ENCODE data around the gene JARID2. TPM values are rescaled to one million over a fixed set of nuclear protein-coding genes. Genes with fewer than 3 reads are reported as not detected.
A peak's percentile ranks its signal among the peaks of the same experiment; 100 is the strongest.

JARID2 gene
- polyA plus RNA-seq, 3 donors: 29.0 to 32.0 (median 29.8) TPM

GRCh38 chr6:15244620-15245360 lies 1.1 kb upstream of the JARID2 start:
- no peak for DNase-seq

DNA sequence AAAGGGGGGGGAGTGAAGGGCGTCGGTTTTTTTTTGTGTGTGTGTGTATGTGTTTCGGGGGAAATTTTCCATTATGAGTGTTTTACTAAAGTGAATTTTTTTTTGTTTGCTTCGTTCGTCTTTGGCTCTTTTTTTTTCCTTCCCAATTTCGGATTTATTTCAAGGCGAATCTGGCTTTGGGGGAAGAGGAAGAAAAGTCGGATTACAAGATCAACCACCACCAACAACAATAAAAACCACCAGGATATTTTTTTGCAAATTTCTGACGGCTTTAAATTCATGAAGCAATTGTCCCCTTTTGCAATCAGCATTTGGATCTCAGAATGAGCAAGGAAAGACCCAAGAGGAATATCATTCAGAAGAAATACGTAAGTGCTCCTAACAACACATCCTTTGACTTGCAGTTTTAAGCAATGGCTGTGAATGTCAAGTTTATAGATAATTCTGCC lies 372 bp downstream of the JARID2 start:
- no peak for DNase-seq

- no peak for DNase-seq
These were observed 1.0 kb downstream of the JARID2 start for GRCh38 chr6:15246666-15247499.

DNA sequence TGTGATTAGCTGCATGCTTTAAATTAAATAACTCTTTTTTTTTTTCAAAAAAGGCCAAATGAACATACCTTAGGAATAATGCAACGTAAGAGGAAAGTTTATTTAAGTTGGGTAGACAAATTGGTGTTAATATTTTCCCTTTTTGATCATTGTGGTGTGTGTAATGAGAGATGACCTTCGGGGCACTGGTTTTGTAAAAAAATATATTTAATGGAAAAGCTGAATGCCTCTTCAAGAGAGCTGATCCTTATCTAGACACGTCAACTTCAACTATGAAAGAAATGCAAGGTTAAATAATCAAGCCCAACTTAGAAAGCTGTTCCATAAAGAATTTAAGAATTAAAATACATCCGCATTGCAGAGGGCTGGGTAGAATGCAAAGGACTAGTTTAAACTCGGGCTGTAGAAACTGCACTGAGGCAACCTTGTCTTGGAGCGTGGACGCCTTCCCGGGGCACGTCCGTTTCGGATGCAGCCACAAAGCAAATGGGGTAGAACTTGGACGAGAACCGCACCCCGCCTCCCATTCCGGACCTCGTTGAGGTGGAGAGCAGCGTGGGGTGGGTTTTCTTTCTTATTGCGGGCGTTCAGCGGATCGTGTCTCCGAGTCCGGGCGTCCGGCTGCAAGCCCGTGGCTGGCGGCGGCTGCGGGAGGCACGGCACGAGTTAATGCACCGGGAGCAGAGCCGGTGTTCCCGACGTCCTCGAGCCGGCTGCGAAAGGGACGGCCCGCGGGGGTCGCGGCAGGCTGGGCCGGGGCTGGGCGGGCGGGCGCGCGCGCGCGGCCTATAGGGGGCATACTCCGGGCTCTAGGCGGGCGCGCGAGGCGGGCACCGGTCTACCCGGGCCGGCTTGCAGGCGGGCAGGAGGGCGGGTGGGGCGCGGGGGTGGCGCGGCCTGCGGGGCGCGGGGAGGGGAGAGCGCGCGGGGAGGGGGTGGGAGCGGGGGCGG lies 1.9 kb downstream of the JARID2 start:
- DNase-seq: no peak

DNA sequence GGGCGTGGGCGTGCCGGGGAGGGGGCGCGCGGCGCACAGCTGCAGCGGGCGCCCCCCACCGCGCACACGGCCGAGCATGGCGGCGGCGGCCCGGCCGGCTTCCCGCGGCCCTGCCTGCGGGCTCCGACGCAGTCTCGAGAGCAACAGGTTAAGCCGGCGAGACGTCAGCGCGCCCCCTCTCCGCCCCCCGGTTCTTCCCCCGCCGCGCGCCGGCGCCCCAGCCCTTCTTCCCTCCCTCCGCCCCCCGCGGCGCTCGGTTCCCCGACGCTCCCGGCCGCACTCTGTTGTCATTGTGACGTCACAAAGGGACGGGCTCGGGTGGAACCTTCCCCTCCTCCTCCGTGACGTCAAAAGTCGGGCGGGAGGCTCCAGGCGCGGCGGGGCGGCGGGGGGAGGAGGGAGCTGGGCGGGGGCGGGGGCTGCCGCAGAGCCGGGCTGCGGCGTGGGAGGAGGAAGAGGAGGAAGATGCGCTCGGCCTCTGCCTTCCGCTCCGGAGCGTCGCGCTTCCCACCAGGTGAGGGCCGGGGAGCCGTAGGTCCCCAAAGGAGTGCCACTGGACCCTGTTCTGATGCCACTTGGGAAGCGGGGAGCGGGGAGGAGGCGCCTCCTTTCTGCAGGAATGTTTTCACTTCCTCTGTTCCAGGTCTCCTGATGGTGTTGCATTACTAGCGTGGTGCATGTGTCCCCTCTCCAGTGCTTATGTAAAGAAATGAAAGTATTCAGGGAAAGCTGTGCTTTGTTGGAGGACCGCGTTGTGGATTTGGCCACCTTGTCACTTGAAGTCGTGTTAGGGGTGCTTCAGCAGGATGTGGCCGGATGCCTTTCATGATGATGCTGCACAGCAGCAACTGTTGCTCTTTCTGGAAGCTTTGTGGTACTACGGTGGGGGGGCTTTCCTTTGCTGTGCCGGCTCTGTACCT lies 2.8 kb downstream of the JARID2 start:
- peak; percentile 97 for DNase-seq

DNA sequence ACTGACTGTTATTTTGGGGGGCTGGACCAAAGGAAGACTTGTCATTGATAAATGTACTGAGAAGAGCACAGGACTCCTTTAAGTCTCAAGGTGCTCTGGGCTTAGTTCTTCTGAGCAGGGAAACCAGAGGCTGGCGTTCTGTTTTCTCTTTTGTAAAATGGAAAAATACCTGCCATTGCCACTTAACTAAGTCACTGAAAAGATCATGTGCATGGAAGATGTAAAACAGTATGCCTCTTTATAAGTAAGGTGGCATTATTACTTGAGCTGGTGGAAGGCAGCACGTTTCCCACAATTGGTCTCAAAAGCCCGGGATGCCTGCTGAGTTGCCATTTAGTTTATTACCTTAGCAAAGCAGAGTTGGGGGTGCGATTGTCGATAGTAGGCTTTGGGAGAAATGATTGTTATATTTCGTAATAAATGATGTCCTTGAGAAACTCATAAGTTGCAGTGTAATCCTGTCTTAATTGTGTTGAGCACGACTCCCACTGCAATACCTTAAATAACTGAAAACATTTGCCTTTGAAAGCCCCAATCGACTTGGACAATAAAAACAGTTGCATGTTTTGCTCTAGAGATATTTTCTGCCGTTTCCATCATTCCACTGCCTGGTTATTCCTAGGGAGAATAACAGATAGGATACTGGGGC lies 3.6 kb downstream of the JARID2 start:
- no peak for DNase-seq

- DNase-seq: no peak
These were observed 4.6 kb downstream of the JARID2 start for GRCh38 chr6:15250187-15251168.

- no peak for DNase-seq
These were observed 6.3 kb downstream of the JARID2 start for GRCh38 chr6:15252195-15252594.

DNA sequence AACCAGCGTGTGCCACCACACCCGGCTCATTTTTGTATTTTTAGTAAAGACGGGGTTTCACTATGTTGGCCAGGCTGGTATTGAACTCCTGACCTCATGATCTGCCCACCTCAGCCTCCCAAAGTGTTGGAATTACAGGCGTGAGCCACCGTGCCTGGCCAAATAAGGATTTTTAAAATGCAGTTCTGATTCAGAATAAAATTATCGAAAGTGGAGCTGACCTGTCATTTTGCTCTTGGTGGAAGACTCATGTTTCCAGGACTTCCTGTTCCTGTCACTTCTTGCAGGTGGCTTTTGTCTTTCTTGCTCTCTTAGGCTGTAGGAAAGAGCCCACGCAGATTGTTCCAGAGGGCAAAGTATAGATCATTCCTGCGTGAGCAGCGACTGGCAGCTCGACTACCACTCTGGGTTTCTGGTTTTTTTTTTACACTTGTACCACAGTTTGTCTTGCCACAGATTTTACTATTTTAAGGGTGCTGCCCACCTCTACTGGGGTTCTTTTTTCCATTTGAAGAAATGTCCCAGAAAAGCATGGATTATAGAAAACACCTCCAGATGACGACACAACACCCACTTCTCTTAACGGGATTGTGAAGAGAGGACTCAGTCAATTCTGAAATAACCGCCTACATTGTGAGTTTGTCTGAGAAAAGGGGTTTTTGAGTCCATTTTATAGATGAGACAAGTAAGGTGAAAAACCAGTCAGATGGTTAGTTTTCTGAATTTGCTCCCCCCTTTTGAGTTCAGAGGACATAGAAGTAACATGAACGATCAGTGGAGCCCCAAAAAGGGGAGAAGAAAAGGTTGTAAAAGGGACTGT lies 7.5 kb downstream of the JARID2 start:
- DNase-seq: no peak

DNA sequence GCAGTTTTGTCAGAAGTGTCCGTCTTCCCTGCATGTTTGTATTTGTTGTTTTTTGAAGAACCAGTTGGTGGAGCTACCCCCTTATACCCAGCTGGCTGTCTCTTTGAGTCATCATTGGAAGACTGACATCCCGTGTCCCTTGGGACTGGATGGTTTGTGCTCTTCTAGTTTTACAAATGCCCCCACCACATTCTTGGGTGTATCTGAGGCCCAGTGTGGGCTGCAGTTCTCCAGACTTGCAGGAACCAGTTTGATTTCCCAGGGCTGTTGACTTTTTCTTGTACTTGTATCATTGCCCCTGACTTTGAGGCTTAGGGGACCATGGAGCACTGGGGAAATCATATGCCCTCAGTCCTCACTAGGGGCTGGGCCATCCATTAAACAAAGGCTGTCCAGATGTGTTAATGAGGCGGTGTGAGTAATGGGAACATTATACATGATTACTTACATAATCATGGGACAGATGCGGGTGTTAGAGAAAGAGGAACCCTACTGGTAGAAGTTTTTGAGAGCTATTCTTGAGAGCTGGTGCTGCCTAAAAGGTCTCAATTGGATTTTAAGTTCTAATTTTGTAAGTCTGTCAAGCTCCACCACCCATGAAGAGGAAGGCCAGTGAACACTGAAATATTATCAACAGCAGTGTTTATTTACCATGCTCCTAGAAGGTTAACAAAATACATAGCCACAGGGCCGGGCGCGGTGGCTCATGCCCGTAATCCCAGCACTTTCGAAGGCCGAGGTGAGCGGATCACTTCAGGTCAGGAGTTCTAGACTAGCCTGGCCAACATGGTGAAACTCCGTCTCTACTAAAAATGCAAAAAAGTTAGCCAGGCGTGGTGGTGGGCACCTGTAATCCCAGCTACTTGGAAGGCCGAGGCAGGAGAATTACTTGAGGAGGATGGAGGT lies 8.5 kb downstream of the JARID2 start:
- DNase-seq: no peak

DNA sequence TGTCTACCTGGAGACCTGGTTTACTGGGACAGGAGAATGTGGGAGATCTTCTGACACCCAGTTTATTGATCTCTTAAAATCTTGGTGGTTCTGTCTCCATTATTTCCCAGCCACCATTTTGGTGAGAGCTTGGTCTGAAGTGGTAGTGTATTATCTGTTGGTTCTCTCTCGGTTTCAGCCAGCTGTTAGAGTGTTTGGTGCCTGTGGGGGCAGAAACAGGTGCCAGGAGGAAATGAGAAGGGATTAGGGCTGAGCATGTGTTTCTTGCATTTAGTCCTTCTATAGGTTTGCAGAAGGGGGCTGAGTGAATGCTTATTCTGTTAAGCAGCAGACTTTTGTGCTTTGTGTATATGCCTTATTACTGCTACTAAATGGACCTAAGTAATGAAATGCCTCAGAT lies 9.6 kb downstream of the JARID2 start:
- DNase-seq: no peak

GRCh38 chr6:15255909-15256395 lies 10.1 kb downstream of the JARID2 start:
- no peak for DNase-seq

DNA sequence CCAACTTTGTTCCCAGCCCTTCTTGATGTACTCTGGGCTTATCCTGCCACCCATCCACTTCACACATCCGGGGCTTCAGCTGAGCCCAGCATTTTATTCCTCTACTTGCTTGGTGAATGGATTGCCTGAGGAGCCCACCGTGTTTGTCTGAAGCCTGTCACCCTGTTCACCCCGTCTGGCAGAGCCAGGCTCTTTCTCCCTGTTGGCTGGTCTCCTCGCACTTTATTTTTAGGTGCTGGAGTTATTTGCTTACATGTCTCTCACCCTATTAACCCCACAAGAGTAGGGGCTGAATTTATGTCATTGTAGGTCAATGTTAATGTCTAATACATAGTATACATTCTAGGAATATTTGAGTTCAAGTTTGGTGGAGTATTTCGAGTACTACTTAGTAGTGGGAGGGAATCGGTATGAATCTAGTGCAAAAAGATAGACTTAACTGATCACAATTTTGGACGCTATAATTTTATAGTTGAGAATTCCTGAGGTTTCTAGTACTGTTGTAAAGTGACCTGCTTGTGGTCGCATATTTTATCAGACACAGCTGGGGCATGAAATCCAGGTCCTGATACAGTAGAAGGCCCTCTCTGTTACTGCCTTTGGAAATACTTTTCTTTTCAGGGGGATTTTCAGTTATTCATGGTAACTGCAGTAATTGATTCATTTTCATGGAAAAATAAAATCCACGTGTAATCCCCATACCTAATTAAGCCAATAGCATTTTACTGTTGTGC lies 10.8 kb downstream of the JARID2 start:
- DNase-seq: no peak

- DNase-seq: no peak
These were observed 11.7 kb downstream of the JARID2 start for GRCh38 chr6:15257357-15258132.

DNA sequence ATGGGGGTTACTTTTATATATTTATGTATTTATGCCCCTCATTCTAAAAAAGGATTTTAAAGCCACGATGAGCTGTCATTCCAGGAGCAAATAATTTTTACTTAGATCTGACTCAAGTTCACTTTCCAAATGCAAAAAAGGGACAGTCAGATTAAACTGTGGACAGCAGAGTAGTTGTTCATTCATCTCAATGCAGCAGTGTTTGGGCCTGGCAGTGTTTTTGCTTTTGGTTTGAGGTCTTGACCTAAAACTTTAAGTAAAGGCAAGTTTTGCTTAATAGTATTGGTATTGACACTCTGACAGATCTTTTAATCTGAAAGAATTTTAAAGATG lies 13.9 kb downstream of the JARID2 start:
- DNase-seq: no peak
